Stomach (tissue), 9 donors: Measurements from ENCODE around the gene DNAJC1. TPM values are rescaled to one million over a fixed set of nuclear protein-coding genes. Genes with fewer than 3 reads are reported as not detected.
A peak's percentile ranks its signal among the peaks of the same experiment; 100 is the strongest.

Source experiments
- DNase-seq, 2 donors: peaks; one replicate each; pipeline versions ENCODE4 v3.0.0 to v3.0.0-alpha.2; 2013 to 2019
- H3K27ac ChIP-seq, 5 donors: fragments of 200-600 bp in 4 of 5; sonication (generic) in 4 of 5; one replicate each; pipeline ENCODE4 v1.5.1; 2013 to 2019; ENCODE audit warnings: mild to moderate bottlenecking in 1 of 5, moderate library complexity in 1 of 5
- H3K27me3 ChIP-seq, 3 donors: fragments of 200-600 bp; sonication (generic); one replicate each; pipeline ENCODE4 v1.5.1; 2017 to 2019; ENCODE audit warnings: mixed run types in 1 of 3
- H3K36me3 ChIP-seq, 4 donors: fragments of 200-600 bp; sonication (generic); 1 replicate in 3 of 4; 2 replicates in 1 of 4; pipeline ENCODE4 v1.5.1; 2016 to 2019
- H3K4me1 ChIP-seq, 4 donors: fragments of 200-600 bp; sonication (generic); one replicate each; pipeline ENCODE4 v1.5.1; 2016 to 2019
- H3K4me3 ChIP-seq, 4 donors: fragments of 200-600 bp; sonication (generic) in 3 of 4; one replicate each; pipeline ENCODE4 v1.5.1; 2016 to 2019; ENCODE audit warnings: mild to moderate bottlenecking in 1 of 4
- H3K9me3 ChIP-seq, 4 donors: fragments of 200-600 bp; sonication (generic); one replicate each; pipeline ENCODE4 v1.5.1; 2016 to 2019
- CTCF ChIP-seq, 7 experiments: fragments of 450-650 bp in 4 of 7; fragments of 200-600 bp in 3 of 7; sonication (generic) in 3 of 7; IDR thresholded peaks; one replicate each; pipeline ENCODE4 v1.5.1; 2016 to 2019; ENCODE audit warnings: antibody characterized with exemption in 7 of 7, control low read depth in 2 of 7, mild to moderate bottlenecking in 1 of 7
- EP300 ChIP-seq: sonication (generic); formaldehyde crosslinking; IDR thresholded peaks from one replicate; pipeline ENCODE4 v1.6.1; 2017; ENCODE audit warnings: antibody characterized with exemption
- POLR2A ChIP-seq, 4 donors: fragments of 450-650 bp; IDR thresholded peaks; one replicate each; pipeline ENCODE4 v1.6.1; 2016; ENCODE audit warnings: antibody characterized with exemption in 4 of 4, control low read depth in 2 of 4, mild to moderate bottlenecking in 1 of 4, moderate library complexity in 1 of 4
- POLR2AphosphoS5 ChIP-seq, 3 donors: sonication (generic); formaldehyde crosslinking; IDR thresholded peaks; one replicate each; pipeline ENCODE4 v1.6.1; 2016; ENCODE audit warnings: antibody characterized with exemption in 3 of 3
- WGBS, 5 donors: extraction: QIAGEN DNeasy Blood & Tissue Kit in 3 of 5; methylation state at CpG; one replicate each; pipeline versions ENCODE4 v1.1.5 to v1.1.7; 2013 to 2018; 5-methylcytosine and 5-hydroxymethylcytosine counted together
- intact Hi-C: fragments of 100-400 bp; cut with DNase I; formaldehyde crosslinking; loops from one replicate; pipeline ENCODE4 v1.15.1; 2023; ENCODE audit warnings: low total_unique reads
- polyA plus RNA-seq, 3 donors: library from polyadenylated mRNA; stranded (reverse); fragments of 200-250 nt; gene quantifications; one replicate each; pipeline ENCODE4 v1.2.3, GENCODE V29; 2013
- total RNA-seq, 5 donors: library from RNA; depleted of rRNA; stranded (reverse); fragments of >200 nt; gene quantifications; one replicate each; pipeline versions ENCODE4 v1.1.0 to v1.2.3, GENCODE V29; 2014 to 2016
- donor health status: healthy with polysubstance abuse.
- donor health status: Bipolar disorder and iron deficiency.
- donor health status: healthy.

The DNAJC1 gene
- total and polyA plus RNA-seq, 8 donors, result 16.3 to 344 (median 29.9) TPM

- DNase-seq, result peak in 1 of 2 donors; percentile 92
- Histone ChIP-seq H3K9me3 (no peaks in the 10 kb centered on the region), H3K4me1 (peaks cover 0 to 25% (median 8%) of the 10 kb centered on the region in 4 donors), H3K4me3 (no peak overlapping the region), H3K27ac (no peak overlapping the region), H3K36me3 (peaks cover 6 to 45% (median 30%) of the 10 kb centered on the region in 4 donors), H3K27me3 (no peaks in the 10 kb centered on the region)
- intact Hi-C loops, result loop anchor here (10.0 kb wide), 1 partner anchor 237 kb away; no protein-coding TSS in a partner anchor
- 39 to 71% (median 55%) methylated on average over 8 to 10 of the region's 10 CpGs for WGBS, 5 donors
- TF ChIP-seq POLR2A (IDR thresholded peaks at IDR 0.05) (no peak), CTCF (IDR thresholded peaks at IDR 0.05) (peak in 5 of 7 experiments; percentile 26 to 73 (median 58)), POLR2AphosphoS5 (IDR thresholded peaks at IDR 0.05) (peak in 1 of 3 donors; percentile 49)
Observed at GRCh38 chr10:21732067-21732772, 271.3 kb downstream of the DNAJC1 start.

- no peaks in the 10 kb centered on the region for H3K27me3 ChIP-seq
- intact Hi-C loops, result no loop called here
- H3K4me3 ChIP-seq, result no peak overlapping the region
- no peak for DNase-seq
- no peak overlapping the region for H3K27ac ChIP-seq
- TF ChIP-seq POLR2AphosphoS5 (IDR thresholded peaks at IDR 0.05), result no peak
- TF ChIP-seq EP300, result no peak
- no peak for TF ChIP-seq POLR2A (IDR thresholded peaks at IDR 0.05)
- no peak for TF ChIP-seq CTCF (IDR thresholded peaks at IDR 0.05)
- WGBS, 5 donors, result 85 to 95% (median 92%) methylated on average over 3 of the region's 3 CpGs
- no peaks in the 10 kb centered on the region for H3K9me3 ChIP-seq
- H3K4me1 ChIP-seq, result peaks cover 11 to 48% (median 26%) of the 10 kb centered on the region in 4 donors
- peaks cover 0 to 18% (median 9%) of the 10 kb centered on the region in 4 donors for H3K36me3 ChIP-seq
Observed at GRCh38 chr10:21728618-21729017, 274.9 kb downstream of the DNAJC1 start.

GRCh38 chr10:21727452-21728168, 275.9 kb downstream of the DNAJC1 start:
- no peak overlapping the region for H3K4me3 ChIP-seq
- no peaks in the 10 kb centered on the region for H3K27me3 ChIP-seq
- peaks cover 11 to 48% (median 26%) of the 10 kb centered on the region in 4 donors for H3K4me1 ChIP-seq
- WGBS, 5 donors, result 21 to 47% (median 29%) methylated on average over 13 of the region's 13 CpGs
- peaks cover 0 to 16% (median 5%) of the 10 kb centered on the region in 4 donors for H3K36me3 ChIP-seq
- intact Hi-C loops, result no loop called here
- no peak overlapping the region for H3K27ac ChIP-seq
- peak in 1 of 3 donors; percentile 64 for TF ChIP-seq POLR2AphosphoS5 (IDR thresholded peaks at IDR 0.05)
- TF ChIP-seq EP300, result no peak
- TF ChIP-seq CTCF (IDR thresholded peaks at IDR 0.05), result no peak
- no peak for TF ChIP-seq POLR2A (IDR thresholded peaks at IDR 0.05)
- DNase-seq, result peak; percentile 41 to 62
- no peaks in the 10 kb centered on the region for H3K9me3 ChIP-seq

GRCh38 chr10:21726601-21727225, 276.8 kb downstream of the DNAJC1 start:
- Histone ChIP-seq H3K27ac (no peak overlapping the region), H3K4me1 (peaks cover 11 to 42% (median 24%) of the 10 kb centered on the region in 4 donors), H3K36me3 (peaks cover 0 to 16% (median 7%) of the 10 kb centered on the region in 4 donors), H3K4me3 (no peak overlapping the region), H3K27me3 (no peaks in the 10 kb centered on the region), H3K9me3 (no peaks in the 10 kb centered on the region)
- intact Hi-C loops, result no loop called here
- no peak for DNase-seq
- TF ChIP-seq CTCF (IDR thresholded peaks at IDR 0.05), result no peak
- WGBS, 5 donors, result 62 to 76% (median 68%) methylated on average over 3 of the region's 3 CpGs
